H1 (cell line): ENCODE measurements around the gene LHX5. TPM values are rescaled to one million over a fixed set of nuclear protein-coding genes. Genes with fewer than 3 reads are reported as not detected.

ENCODE experiments used
- CTCF ChIA-PET: fragments of 300-600 bp; sonication (Branson Sonifier 250); formaldehyde crosslinking; loops from one replicate; lab custom pipeline; 2021; ENCODE audit not compliant: partially characterized antibody; lab: Charles Lee
- POLR2A ChIA-PET: fragments of 300-600 bp; sonication (Branson Sonifier 250); formaldehyde crosslinking; loops from one replicate; lab custom pipeline; 2021; ENCODE audit warnings: inconsistent platforms; ENCODE audit not compliant: partially characterized antibody; lab: Charles Lee
- DNase-seq, 2 experiments: peaks; one replicate each; pipeline versions ENCODE4 v3.0.0 to v3.0.0-alpha.2; 2010 to 2022; ENCODE audit warnings: low spot score in 2 of 2, low read depth in 1 of 2, mixed read lengths in 1 of 2
- FAIRE-seq: peaks from 2 replicates; lab custom pipeline; 2011; peaks lifted over from hg19 to GRCh38; lab: Jason Lieb, UNC
- H2AFZ ChIP-seq: 2 replicates; pipeline ENCODE4 v1.8.1; 2012; ENCODE audit warnings: low read length, inconsistent platforms
- H2AK5ac ChIP-seq: 2 replicates; pipeline ENCODE4 v1.6.1; 2013; ENCODE audit warnings: low read depth, low read length
- H2BK120ac ChIP-seq: replicated peaks from 2 replicates; pipeline ENCODE3; 2013; ENCODE audit warnings: low read depth, low read length, inconsistent platforms
- H2BK12ac ChIP-seq: 2 replicates; pipeline ENCODE4 v1.6.1; 2013; ENCODE audit warnings: low read depth, low read length
- H2BK15ac ChIP-seq: 2 replicates; pipeline ENCODE4 v1.6.1; 2013; ENCODE audit warnings: low read length
- H2BK20ac ChIP-seq: 2 replicates; pipeline ENCODE4 v1.6.1; 2013; ENCODE audit warnings: low read length
- H2BK5ac ChIP-seq: 2 replicates; pipeline ENCODE4 v1.6.1; 2013; ENCODE audit warnings: low read depth, low read length
- H3K14ac ChIP-seq: 2 replicates; pipeline ENCODE4 v1.6.1; 2013; ENCODE audit warnings: inconsistent platforms; ENCODE audit not compliant: insufficient read length
- H3K18ac ChIP-seq: 2 replicates; pipeline ENCODE4 v1.6.1; 2013; ENCODE audit warnings: low read length; ENCODE audit errors: extremely low read depth
- H3K23ac ChIP-seq: 2 replicates; pipeline ENCODE4 v1.6.1; 2013; ENCODE audit warnings: inconsistent platforms; ENCODE audit not compliant: insufficient read length
- H3K23me2 ChIP-seq: 2 replicates; pipeline ENCODE4 v1.6.1; 2013; ENCODE audit warnings: low read depth, low read length
- H3K27ac ChIP-seq: 2 replicates; pipeline ENCODE4 v1.6.1; 2011; ENCODE audit warnings: low read depth, low read length, inconsistent platforms
- H3K27me3 ChIP-seq, 4 experiments: replicated peaks in 1 of 4; 1 replicate in 1 of 4; 2 replicates in 3 of 4; pipeline versions ENCODE4 v1.6.1 to v1.8.1; 2011 to 2013; ENCODE audit warnings: low read length in 3 of 4, mild to moderate bottlenecking in 3 of 4, inconsistent platforms in 2 of 4, mixed read lengths in 2 of 4, moderate library complexity in 1 of 4; ENCODE audit not compliant: control insufficient read depth in 3 of 4, insufficient read depth in 3 of 4; ENCODE audit errors: extremely low read depth in 1 of 4
- H3K36me3 ChIP-seq, 4 experiments: 2 replicates each; pipeline versions ENCODE4 v1.6.1 to v1.8.1; 2011 to 2013; ENCODE audit warnings: mild to moderate bottlenecking in 4 of 4, low read length in 3 of 4, moderate library complexity in 2 of 4, control low read depth in 1 of 4, inconsistent platforms in 1 of 4; ENCODE audit not compliant: insufficient read depth in 4 of 4, control insufficient read depth in 2 of 4
- H3K4ac ChIP-seq: replicated peaks from 2 replicates; pipeline ENCODE3; 2013; ENCODE audit warnings: low read length, low read depth, mixed read lengths, inconsistent platforms; ENCODE audit not compliant: insufficient read length
- H3K4me1 ChIP-seq, 4 experiments: replicated peaks in 1 of 4; 1 replicate in 1 of 4; 2 replicates in 3 of 4; pipeline versions ENCODE4 v1.6.1 to v1.8.1; 2011 to 2013; ENCODE audit warnings: low read length in 3 of 4, inconsistent platforms in 2 of 4, mixed read lengths in 1 of 4; ENCODE audit not compliant: insufficient read depth in 4 of 4, control insufficient read depth in 3 of 4
- H3K4me2 ChIP-seq, 2 experiments: 2 replicates each; pipeline versions ENCODE4 v1.6.1 to v1.8.1; 2011 to 2013; ENCODE audit warnings: low read depth in 2 of 2, low read length in 2 of 2, control low read depth in 1 of 2, inconsistent platforms in 1 of 2, mild to moderate bottlenecking in 1 of 2; ENCODE audit not compliant: insufficient read depth in 1 of 2
- H3K4me3 ChIP-seq, 4 experiments: fragments of 200-600, 300-600 bp in 1 of 4; sonication (generic), shearing (Covaris generic), sonication (Bioruptor Twin) in 1 of 4; 2 replicates each; pipeline versions ENCODE4 v1.5.1 to v1.8.1; 2011 to 2016; ENCODE audit warnings: low read length in 4 of 4, low read depth in 3 of 4, control low read depth in 2 of 4, inconsistent platforms in 2 of 4, mild to moderate bottlenecking in 2 of 4, mixed read lengths in 1 of 4, moderate library complexity in 1 of 4; ENCODE audit not compliant: insufficient read depth in 2 of 4; ENCODE audit errors: extremely low read depth in 1 of 4
- H3K56ac ChIP-seq: replicated peaks from 2 replicates; pipeline ENCODE3; 2013; ENCODE audit warnings: low read depth, mild to moderate bottlenecking, mixed read lengths, low read length, inconsistent platforms; ENCODE audit not compliant: insufficient read length
- H3K79me1 ChIP-seq: 2 replicates; pipeline ENCODE4 v1.6.1; 2013; ENCODE audit warnings: low read depth, low read length, control low read depth
- H3K79me2 ChIP-seq, 2 experiments: 2 replicates each; pipeline versions ENCODE4 v1.6.1 to v1.8.1; 2012 to 2013; ENCODE audit warnings: low read length in 2 of 2, mild to moderate bottlenecking in 2 of 2, inconsistent platforms in 1 of 2; ENCODE audit not compliant: insufficient read depth in 2 of 2, control insufficient read depth in 1 of 2
- H3K9ac ChIP-seq, 4 experiments: replicated peaks in 1 of 4; 1 replicate in 1 of 4; 2 replicates in 3 of 4; pipeline versions ENCODE4 v1.6.1 to v1.8.1; 2011 to 2013; ENCODE audit warnings: low read depth in 3 of 4, low read length in 3 of 4, control low read depth in 2 of 4, mild to moderate bottlenecking in 2 of 4, moderate library complexity in 2 of 4, inconsistent platforms in 1 of 4; ENCODE audit errors: extremely low read depth in 1 of 4
- H3K9me3 ChIP-seq, 2 experiments: 2 replicates each; pipeline versions ENCODE4 v1.6.1 to v1.8.1; 2012 to 2013; ENCODE audit warnings: mild to moderate bottlenecking in 2 of 2, moderate library complexity in 2 of 2, control low read depth in 1 of 2, inconsistent platforms in 1 of 2, low read depth in 1 of 2, low read length in 1 of 2, mixed read lengths in 1 of 2; ENCODE audit not compliant: insufficient read depth in 2 of 2
- H4K20me1 ChIP-seq, 2 experiments: replicated peaks in 1 of 2; 2 replicates each; pipeline versions ENCODE3 to v1.8.1; 2011 to 2013; ENCODE audit warnings: inconsistent platforms in 2 of 2, low read length in 2 of 2, mild to moderate bottlenecking in 1 of 2; ENCODE audit not compliant: insufficient read depth in 2 of 2, control insufficient read depth in 1 of 2
- H4K5ac ChIP-seq: 2 replicates; pipeline ENCODE4 v1.6.1; 2013; ENCODE audit warnings: low read length, low read depth, mixed read lengths, inconsistent platforms; ENCODE audit not compliant: insufficient read length
- H4K8ac ChIP-seq: 2 replicates; pipeline ENCODE4 v1.8.0; 2013; ENCODE audit warnings: mild to moderate bottlenecking, moderate library complexity, low read length, inconsistent platforms; ENCODE audit not compliant: insufficient read depth; ENCODE audit errors: extremely low read depth
- H4K91ac ChIP-seq: replicated peaks from 2 replicates; pipeline ENCODE3; 2013; ENCODE audit warnings: low read length, mixed read lengths, inconsistent platforms; ENCODE audit not compliant: insufficient read length
- RNF2 ChIP-seq: fragments of 200-900, 300-1000 bp; sonication (generic); IDR thresholded peaks from 2 replicates; pipeline ENCODE4 v1.7.1; 2016; ENCODE audit warnings: borderline replicate concordance, low read depth, mild to moderate bottlenecking, antibody characterized with exemption, low read length; ENCODE audit not compliant: poor library complexity, severe bottlenecking; ENCODE audit errors: missing control alignments
- TAF7 ChIP-seq: optimal IDR thresholded peaks from 2 replicates; pipeline ENCODE3; 2011; ENCODE audit warnings: low read depth, mild to moderate bottlenecking, inconsistent platforms, low read length, moderate library complexity, borderline replicate concordance
- WGBS, 2 experiments: shearing (Covaris generic) in 1 of 2; methylation state at CpG; one replicate each; pipeline versions ENCODE4 v1.1.6 to v1.1.7; 2013 to 2015; ENCODE audit warnings: low lambda C conversion rate in 2 of 2, mixed read lengths in 2 of 2, inconsistent platforms in 1 of 2, low coverage in 1 of 2, missing lambda C conversion rate in 1 of 2; ENCODE audit not compliant: insufficient replicate concordance in 2 of 2, insufficient coverage in 1 of 2, insufficient read length in 1 of 2; ENCODE audit errors: extremely low coverage in 1 of 2, missing lambda C conversion rate in 1 of 2; 5-methylcytosine and 5-hydroxymethylcytosine counted together
- polyA plus RNA-seq, 7 experiments: library from polyadenylated mRNA; depleted of rRNA in 3 of 7; stranded (reverse) in 5 of 7; unstranded in 2 of 7; fragments of >200 nt in 5 of 7; fragments of 200-250 nt in 2 of 7; gene quantifications; 1 replicate in 5 of 7; 2 replicates in 1 of 7; 4 replicates in 1 of 7; pipeline versions ENCODE4 v1.2.1 to v1.2.3, GENCODE V29; 2011 to 2013; ENCODE audit warnings: missing spikeins in 2 of 7, mixed read lengths in 2 of 7
- total RNA-seq: library from RNA; stranded (reverse); fragmentation: NEBNext Ultra II Directional; extraction: Animal tissue kit (Norgen Biotek cat#: 25700); gene quantifications from 2 replicates; pipeline ENCODE4 v1.2.1, GENCODE V29; 2021

LHX5 gene
- total and polyA plus RNA-seq, 2 of the 8 experiments (the other 6 are each of a cell fraction or from before 2014, with no cell fraction given) = 0.47 to 1.1 TPM

DNA sequence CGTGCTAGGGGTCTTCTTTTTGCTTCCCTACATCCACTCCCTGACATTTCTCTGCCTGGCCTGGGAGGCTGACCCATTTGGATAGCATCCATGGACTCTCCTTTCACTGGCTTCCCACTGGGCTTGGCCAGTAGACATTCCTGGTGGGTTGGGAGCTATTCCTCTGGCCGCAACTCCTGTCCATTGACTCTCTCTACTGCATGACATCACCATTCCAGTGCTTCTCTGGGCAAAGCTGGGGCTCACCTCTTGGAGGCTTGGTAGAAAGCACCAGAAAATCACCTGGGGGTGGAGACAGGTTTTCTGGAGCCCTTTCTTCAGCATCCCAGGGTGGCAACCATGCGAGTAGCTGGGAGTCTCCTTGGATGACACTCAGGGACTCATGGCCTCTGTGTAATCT lies 16.7 kb upstream of the LHX5 start:
- ChIA-PET CTCF (interaction anchor here (0.9 to 2.3 kb wide), 6 partner anchors 8 to 373 kb away, joined by 3 to 6 read pairs (median 4); no protein-coding TSS in a partner anchor), POLR2A (no interaction called here)
- Histone ChIP-seq H2AK5ac (no peak overlapping the region), H4K20me1 (no peaks in the 10 kb centered on the region), H3K14ac (no peak overlapping the region), H2BK12ac (no peak overlapping the region), H3K79me1 (no peaks in the 10 kb centered on the region), H3K4me2 (no peak overlapping the region), H2AFZ (no peak overlapping the region), H3K18ac (no peak overlapping the region), H3K4me3 (no peak overlapping the region), H4K5ac (no peak overlapping the region), H3K56ac (no peak overlapping the region), H3K27me3 (peaks cover 0 to 6% (median 1%) of the 10 kb centered on the region in 4 experiments; a peak in 3 of 7 replicates), H3K9ac (no peak overlapping the region), H3K23ac (no peak overlapping the region), H3K4me1 (peaks cover 4 to 12% (median 7%) of the 10 kb centered on the region in 4 experiments; a peak in 5 of 7 replicates), H4K91ac (no peak overlapping the region), H3K4ac (no peak overlapping the region), H3K23me2 (no peaks in the 10 kb centered on the region), H3K79me2 (no peaks in the 10 kb centered on the region), H3K27ac (no peak overlapping the region), H2BK15ac (no peak overlapping the region), H3K36me3 (no peaks in the 10 kb centered on the region), H4K8ac (no peak overlapping the region), H3K9me3 (peaks cover 5 to 6% of the 10 kb centered on the region in 2 experiments; a peak in 2 of 4 replicates), H2BK120ac (no peak overlapping the region), H2BK5ac (no peak overlapping the region), H2BK20ac (no peak overlapping the region)
- no peak for DNase-seq
- WGBS, 2 experiments = 89% methylated on average over 3 of the region's 3 CpGs; no CpG with 5 or more reads in 1 of the 2 experiments
- FAIRE-seq = no peak
- TF ChIP-seq TAF7 (no peak), RNF2 (no peak)
